Choroid plexus epithelial cell (primary cell): ENCODE measurements around the gene CHMP4A.

Experiments used
- DNase-seq: peaks from one replicate; pipeline ENCODE4 v3.0.0-alpha.2; 2010; ENCODE audit warnings: low read depth
- H3K4me3 ChIP-seq: 2 replicates; pipeline ENCODE4 v1.5.1; 2011; ENCODE audit warnings: low read depth, mild to moderate bottlenecking, control low read depth, low read length, moderate library complexity
- TF ChIP-seq, protein P1 (sequence below): conservative IDR thresholded peaks from 2 replicates; pipeline ENCODE4 v1.5.1; 2011; ENCODE audit warnings: low read depth, mild to moderate bottlenecking, control low read depth, inconsistent platforms, low read length, moderate library complexity

The CHMP4A gene

DNA sequence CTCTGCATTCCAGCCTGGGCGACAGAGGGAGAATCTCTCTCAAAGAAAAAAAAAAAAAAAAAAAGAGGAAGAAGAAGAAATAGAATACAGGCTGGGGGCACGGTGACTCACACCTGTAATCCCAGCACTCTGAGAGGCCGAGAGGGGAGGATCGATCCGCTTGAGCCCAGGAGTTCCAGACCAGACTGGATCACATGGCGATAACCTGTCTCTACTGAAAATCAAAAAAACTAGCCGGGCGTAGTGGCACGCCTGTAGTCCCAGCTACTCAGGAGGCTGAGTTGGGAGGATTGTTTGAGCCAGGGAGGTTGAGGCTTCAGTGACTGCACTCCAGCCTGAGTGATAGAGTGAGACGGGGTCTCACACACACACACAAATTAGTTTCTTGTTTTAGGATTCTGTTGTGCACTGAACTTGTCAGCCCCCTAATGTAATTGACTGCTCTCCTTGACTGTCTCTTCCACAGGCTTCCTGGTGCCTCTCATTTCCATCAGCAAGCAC, 30.1 kb upstream of the CHMP4A start:
- peak; percentile 25 for DNase-seq
- TF ChIP-seq, protein P1, sequence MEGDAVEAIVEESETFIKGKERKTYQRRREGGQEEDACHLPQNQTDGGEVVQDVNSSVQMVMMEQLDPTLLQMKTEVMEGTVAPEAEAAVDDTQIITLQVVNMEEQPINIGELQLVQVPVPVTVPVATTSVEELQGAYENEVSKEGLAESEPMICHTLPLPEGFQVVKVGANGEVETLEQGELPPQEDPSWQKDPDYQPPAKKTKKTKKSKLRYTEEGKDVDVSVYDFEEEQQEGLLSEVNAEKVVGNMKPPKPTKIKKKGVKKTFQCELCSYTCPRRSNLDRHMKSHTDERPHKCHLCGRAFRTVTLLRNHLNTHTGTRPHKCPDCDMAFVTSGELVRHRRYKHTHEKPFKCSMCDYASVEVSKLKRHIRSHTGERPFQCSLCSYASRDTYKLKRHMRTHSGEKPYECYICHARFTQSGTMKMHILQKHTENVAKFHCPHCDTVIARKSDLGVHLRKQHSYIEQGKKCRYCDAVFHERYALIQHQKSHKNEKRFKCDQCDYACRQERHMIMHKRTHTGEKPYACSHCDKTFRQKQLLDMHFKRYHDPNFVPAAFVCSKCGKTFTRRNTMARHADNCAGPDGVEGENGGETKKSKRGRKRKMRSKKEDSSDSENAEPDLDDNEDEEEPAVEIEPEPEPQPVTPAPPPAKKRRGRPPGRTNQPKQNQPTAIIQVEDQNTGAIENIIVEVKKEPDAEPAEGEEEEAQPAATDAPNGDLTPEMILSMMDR, result no peak
- H3K4me3 ChIP-seq, result peak overlapping the region; percentile 87

DNA sequence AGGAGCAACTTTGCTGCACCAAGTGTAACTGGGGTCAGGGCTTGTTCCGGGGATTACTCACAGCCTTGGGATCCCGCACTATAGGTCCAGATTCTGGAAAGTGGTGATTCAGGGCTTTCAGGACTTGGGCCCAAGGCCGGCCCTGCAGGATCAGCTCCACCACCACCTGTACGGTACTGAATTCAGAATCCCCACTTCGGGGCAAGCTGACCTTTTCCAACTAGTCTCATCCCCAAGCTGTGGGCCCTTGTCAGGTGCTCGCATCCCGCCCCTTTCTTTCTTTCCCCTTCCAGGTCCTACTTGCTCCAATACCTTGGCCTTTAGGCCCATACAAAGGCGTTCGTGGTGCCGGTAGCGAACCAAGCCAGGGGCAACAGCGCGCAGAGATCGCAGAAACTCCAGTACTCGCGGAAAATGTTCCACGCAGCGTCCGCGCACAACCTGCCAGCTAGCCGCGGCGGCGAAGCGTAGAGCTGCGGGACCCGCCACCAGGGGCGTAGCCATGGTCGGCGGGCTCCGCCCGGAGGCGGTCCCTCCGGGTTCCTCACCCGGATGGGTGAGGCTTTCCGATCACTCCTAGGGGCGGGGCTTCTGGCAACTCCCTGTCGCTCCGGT, 28.6 kb upstream of the CHMP4A start:
- peak; percentile 94 for DNase-seq
- TF ChIP-seq, protein P1, result peak; percentile 51
- H3K4me3 ChIP-seq, result peak overlapping the region; percentile 87

DNA sequence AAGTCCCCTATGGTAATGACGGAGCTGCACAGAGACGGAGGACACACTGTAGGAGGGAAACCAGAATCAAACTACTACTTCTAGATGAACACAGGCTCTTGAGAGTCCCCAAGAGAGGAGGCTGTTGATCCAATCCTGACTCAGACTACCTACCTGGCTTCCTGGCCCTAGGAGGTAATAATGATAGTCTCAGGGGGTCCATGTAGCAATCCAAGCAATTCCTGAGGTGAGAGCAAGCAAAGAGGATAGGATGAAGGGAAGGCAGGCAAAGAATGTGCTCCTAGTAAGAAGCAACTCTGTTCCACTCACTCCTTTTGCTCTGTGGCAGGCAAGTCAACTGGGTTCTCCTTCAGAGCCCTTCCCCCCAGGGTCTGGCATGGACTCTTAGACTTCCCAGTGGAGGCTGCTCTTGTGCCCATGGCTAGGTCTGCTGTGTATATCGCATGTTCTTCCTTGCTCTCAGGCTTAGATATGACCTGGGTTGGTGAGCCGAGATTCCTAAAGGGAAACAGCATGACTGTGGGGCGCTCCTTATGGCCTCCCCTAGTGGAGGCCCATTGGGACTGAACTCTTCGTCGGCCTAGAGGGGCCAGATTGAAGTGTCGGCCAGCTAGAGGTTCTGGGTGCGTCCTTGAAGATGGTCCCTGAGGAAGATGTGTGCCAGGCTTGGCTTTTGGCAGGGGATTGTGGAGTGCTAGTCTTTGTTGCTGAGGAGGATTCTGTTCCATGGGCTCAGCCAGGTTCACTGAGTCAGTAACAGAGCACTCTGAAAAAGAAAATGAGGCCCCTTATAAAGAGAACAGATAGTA, 27.0 kb upstream of the CHMP4A start:
- H3K4me3 ChIP-seq, result no peak overlapping the region
- DNase-seq, result no peak
- TF ChIP-seq, protein P1, result no peak

DNA sequence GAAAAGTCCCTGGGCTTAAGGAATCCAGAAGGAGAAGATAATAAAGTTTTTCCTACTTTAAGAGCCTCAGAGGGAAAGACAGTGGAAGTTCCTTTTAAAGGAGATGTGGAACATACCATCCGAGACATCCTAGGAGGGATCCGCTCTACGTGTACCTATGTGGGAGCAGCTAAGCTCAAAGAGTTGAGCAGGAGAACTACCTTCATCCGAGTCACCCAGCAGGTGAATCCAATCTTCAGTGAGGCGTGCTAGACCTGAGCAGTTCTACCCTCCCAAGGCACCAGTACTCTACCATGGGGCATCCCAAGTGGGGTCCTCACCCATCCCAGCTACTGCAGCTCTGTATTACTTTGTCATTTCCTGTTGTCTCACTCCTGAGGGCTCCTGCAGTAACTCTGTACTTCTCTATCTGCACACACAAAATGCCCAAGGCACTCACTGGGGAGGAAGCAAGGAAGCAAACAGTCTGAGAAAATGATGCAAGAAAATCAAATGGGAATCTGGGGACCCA, 25.3 kb upstream of the CHMP4A start:
- TF ChIP-seq, protein P1, result no peak
- no peak overlapping the region for H3K4me3 ChIP-seq
- DNase-seq, result no peak

DNA sequence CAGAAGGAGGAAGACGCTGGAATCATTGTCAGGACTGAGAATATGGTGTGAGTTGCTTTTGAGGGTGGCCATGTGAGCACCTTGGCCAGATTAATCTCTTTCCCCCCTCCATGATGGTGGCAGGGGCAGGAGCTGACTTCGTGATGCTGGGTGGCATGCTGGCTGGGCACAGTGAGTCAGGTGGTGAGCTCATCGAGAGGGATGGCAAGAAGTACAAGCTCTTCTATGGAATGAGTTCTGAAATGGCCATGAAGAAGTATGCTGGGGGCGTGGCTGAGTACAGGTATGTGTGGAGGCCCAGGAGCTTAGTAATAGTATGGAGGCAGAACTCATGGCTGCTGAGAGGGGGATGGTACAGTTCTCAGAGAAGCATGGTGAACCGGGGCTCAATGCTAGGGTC, 24.8 kb upstream of the CHMP4A start:
- no peak for DNase-seq
- TF ChIP-seq, protein P1, result no peak
- H3K4me3 ChIP-seq, result no peak overlapping the region

DNA sequence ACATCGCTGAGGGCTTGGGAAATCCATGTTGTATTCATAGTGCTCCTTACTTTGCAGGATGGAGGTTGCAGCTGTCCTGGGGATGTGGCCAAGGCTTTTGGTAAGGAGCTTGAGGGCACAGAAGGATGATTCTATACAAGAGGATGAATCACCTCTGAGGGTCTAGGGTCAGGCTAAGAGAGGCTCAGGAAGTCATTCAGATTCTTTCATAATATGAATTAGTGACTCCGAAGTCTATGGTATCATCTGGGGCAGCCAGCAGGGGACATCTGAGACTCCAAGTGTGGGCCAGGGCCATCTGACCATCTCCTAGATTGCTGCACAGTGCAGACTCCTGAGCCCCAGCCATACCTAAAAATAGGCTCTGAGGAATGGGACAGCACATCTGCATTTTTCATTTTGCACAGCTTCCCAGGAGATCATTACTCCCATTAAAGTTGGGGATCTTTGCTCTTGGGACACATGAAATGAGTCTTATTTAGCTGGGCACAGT, 24.2 kb upstream of the CHMP4A start:
- TF ChIP-seq, protein P1, result no peak
- H3K4me3 ChIP-seq, result no peak overlapping the region
- no peak for DNase-seq
